8988T (cell line): Measurements from ENCODE around the gene RUVBL1.

Experiments
- DNase-seq: peaks from one replicate; pipeline ENCODE4 v3.0.0; 2011

The RUVBL1 gene

GRCh38 chr3:128131897-128132646, 8.5 kb upstream of the RUVBL1 start:
- DNase-seq = no peak

- DNase-seq = no peak
These were observed 4.6 kb upstream of the RUVBL1 start for GRCh38 chr3:128128251-128128650.

- DNase-seq = no peak
These were observed 3.6 kb upstream of the RUVBL1 start for GRCh38 chr3:128127236-128127635.

DNA sequence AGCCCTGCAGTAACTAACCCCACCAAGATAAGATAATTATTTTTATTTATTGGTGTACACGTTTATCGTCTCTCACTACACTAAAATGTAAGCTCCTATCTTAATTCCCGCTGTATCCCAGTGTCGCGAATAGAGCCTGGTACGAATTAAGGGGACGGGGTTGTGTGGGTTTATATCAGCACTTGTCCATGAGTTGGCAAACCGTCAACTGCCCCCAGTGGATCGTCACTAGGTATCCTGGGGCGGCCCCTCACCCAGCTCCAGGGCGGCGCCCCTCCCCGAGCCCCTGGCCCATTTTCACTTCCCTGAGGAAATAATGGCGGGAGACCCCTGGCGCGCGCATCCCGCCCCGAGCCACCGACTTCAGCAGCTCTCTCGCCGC, 465 bp downstream of the RUVBL1 start:
- no peak for DNase-seq

- DNase-seq = no peak
These were observed 1.6 kb downstream of the RUVBL1 start for GRCh38 chr3:128122013-128122412.

GRCh38 chr3:128113817-128114794, 9.5 kb downstream of the RUVBL1 start:
- no peak for DNase-seq

DNA sequence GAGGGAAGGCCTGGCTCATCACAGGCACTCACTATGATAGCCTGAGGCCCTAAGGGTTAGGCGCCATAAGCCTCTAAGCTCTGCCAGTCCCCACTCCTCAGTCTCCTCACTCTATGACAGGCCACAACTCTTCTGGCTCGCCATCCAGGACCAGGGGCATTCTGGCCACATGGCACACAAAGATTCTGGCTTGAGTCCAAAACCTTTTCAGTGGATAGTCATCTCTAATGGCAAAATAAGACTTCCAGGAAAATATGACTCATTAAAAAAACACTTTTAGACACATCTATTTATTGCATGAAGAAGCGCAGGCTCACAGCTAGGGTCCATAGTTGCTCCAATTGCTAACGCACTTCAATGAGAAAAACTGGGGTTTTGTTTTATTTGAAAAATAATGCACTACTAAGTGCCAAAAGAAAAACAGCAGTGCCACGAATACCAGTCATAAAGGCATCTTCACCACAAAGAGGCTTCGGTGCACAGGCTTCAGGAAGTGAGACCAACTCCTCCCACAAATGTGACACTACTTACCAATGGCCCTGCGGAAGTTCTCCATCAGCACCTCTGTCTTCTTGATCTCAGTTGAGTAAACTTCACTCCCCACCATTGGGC, 11.1 kb downstream of the RUVBL1 start:
- no peak for DNase-seq

GRCh38 chr3:128111147-128111546, 12.5 kb downstream of the RUVBL1 start:
- DNase-seq = no peak

DNA sequence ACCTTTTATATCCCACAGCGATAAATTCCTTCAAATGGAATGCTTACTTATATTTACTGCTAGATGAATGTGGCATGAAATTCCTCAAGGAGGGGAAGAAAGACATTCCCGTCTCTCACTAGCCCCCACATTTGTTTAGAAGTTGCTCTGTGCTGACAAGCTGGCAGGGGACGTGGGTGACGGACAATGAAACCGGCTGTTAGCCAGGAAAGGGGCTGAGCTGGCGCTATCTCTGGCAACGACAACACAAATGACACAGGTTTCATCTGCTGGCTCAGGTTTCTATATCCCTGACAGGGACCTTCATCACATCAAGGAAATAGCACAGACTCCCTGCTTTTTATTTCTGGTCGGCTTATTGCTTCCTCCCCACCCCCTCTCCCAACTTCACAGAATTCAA, 15.8 kb downstream of the RUVBL1 start:
- no peak for DNase-seq

- no peak for DNase-seq
These were observed 20.4 kb downstream of the RUVBL1 start for GRCh38 chr3:128103136-128103676.

GRCh38 chr3:128100638-128101037, 23.0 kb downstream of the RUVBL1 start:
- no peak for DNase-seq

- no peak for DNase-seq
These were observed 23.5 kb downstream of the RUVBL1 start for GRCh38 chr3:128100161-128100560.

GRCh38 chr3:128098234-128098633, 25.4 kb downstream of the RUVBL1 start:
- no peak for DNase-seq

DNA sequence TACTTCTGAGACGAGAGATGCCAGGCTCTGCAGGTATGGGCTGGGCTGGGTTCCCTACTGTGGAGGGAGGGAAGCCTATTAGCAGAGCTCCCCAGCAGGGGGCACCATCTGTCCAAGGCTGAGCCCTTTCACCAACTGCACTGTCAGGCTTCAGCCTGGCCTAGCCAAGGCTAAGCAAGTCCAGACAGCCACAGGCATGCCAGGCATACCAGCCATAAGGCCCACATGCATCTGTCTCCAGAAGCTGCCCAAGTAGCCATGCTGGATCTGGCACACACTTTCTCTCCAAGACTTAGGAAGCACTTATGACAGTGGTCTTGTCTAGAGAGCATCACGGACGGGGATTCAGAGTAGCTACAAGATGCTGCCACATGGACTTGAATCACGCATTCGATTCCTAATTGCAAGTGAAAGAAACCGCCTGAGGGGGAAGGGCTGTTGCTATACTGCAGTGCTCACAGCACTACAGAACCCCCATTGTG, 28.3 kb downstream of the RUVBL1 start:
- DNase-seq = peak; percentile 71

DNA sequence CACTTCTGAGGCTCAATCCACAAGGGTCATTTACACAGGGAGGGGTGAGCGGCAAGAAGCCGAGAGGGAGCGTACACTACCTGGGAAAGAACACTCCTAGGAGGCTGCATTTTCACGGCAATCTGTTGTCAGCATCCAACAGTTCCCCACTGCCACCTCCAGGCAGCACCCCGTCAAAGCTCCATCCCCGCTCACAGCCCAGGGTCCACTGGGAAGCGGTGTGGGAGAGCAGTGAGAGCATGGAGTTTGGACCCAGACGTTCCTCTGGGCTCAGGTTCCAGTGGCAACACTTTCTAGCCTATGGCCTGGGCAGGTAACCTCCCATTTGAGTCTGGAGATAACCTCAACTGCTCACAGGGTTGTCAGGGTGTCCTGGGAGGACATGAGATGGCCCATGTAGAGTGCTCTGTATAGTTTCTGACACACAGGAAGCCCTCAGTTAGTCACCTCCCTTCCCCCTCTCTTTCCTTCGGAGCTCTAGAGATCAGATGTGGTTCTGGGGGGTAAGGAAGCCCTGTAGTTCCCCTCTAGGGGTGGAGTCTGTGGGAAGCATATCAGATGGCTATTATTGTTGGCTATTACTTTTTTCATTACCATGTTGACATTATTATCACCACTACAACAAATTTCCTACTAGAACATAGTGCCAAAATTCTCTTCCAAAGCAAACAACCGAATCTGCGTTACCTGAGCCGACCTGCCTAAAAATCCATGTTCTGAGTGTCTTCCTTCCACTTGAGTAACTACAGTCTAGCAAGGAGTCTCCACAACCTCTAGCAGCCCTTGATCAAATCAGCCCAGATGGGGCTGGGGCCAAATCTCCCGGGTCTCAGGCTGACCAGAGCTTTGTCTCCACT, 29.1 kb downstream of the RUVBL1 start:
- no peak for DNase-seq

- no peak for DNase-seq
These were observed 32.0 kb downstream of the RUVBL1 start for GRCh38 chr3:128091586-128091985.

DNA sequence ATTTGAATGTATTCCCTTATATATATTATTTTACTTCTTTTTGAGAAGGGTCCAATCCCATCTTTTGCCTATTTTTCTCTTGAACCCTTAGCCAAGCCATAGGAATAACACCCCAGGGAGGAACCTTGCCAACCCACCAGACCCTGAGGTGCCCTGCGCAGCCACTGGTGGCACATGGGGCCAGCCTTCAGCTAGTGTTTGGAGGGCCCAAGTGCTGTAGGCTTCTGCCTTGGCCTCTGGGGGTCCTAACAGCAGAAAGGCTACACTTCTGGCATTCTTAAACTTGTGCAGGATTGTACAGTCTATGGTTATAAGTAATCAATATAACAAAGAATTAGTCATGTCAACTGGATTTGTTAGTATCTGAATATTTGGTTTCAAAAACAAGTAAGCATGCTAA, 34.5 kb downstream of the RUVBL1 start:
- no peak for DNase-seq

DNA sequence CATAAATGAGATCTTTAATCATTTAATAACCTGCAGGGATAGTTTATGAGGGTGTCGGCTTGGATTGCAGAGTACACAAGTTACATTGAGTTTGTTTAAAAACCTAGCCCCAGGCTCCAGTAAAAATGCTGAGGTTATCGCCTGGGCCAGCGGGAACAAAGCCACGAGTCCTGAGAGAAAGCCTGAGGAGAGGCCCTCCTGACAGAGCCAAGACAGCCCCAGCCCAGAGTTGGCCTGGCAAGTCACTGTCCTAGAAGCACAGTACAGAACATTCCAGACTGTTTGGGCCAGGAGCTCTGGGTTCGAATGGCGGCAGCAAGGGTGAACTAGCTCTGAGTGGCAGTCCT, 39.0 kb downstream of the RUVBL1 start:
- DNase-seq = no peak

- no peak for DNase-seq
These were observed 39.5 kb downstream of the RUVBL1 start for GRCh38 chr3:128083980-128084674.

DNA sequence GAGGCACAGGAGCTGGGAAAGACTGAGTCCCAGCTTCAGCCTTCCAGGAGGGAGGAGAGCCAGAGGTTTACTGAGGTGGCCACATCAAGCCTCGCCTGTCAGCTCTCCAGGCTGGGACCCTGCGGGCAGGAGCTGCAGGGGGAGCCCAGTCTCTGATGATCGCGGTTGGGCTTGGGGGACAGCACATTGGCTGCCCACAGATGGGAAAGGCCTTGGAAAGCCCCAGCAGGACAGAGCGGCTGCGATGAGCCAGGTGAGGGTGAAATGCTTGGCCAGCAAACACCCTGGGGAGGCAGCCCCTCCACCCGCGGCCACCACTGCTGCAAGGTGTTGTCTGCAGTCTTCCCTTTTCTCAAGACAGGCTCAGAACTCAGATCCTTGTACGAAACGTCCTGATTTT, 40.2 kb downstream of the RUVBL1 start:
- no peak for DNase-seq

DNA sequence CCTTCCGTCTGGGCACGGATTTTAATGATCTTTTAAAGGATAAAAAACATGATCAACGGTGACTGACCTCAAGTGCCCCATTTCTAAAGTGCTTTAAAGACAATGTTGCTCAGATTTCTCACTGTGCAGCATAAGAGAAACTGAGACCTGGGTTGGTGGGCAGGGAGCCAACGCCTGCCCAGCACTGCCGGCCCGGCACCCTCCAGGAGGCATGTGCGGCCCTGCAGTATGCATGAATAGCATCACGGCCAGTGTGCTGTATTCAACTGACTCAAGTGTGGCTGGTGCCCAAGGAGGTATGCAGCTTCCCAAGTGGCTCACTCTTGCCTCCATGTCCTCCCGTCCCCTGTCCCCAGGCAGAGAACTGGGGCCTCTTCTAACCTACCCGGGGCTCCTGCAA, 41.1 kb downstream of the RUVBL1 start:
- no peak for DNase-seq

- no peak for DNase-seq
These were observed 41.8 kb downstream of the RUVBL1 start for GRCh38 chr3:128081846-128082245.
